ENCODE data around the gene WNT9A.

The WNT9A gene

GRCh38 chr1:227953022-227953412 is 5.3 kb upstream of the WNT9A start:
- no peak for DNase-seq

GRCh38 chr1:227952374-227953021 is 4.8 kb upstream of the WNT9A start:
- DNase-seq, result no peak

DNA sequence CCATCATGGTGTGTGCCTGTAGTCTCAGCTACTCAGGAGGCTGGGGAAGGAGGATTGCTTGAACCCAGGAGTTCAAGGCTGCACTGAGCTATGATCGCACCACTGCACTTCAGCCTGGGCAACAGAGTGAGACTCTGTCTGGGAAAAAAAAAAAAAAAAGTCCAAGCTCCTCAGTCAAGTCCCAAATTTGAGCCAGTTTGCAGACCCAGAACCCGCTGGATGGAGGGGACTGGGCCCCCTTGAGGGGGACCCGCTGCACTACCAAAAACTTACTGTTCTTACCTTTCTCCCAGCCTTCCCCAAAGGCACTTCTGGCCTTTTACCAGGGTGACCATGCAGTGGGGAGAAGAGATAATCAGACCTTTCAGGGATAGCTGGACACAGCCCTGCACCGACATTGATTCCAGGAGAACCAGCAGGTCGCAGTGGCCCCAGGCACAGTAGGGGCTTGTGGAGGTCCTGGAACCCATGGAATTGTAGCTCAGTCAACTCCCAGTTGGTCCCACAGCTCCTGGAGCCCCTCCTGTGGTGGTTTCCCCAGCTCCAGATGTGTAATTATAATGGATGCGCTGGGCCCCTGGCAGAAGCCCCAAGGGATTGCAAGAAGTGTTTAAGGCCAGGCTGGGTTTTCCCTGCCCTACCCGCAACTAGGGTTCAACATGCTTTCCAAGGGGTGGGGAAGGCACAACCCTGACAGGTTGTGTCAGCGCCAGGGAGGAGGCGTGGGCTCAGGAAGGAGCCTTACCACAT is 4.1 kb upstream of the WNT9A start:
- no peak for DNase-seq

DNA sequence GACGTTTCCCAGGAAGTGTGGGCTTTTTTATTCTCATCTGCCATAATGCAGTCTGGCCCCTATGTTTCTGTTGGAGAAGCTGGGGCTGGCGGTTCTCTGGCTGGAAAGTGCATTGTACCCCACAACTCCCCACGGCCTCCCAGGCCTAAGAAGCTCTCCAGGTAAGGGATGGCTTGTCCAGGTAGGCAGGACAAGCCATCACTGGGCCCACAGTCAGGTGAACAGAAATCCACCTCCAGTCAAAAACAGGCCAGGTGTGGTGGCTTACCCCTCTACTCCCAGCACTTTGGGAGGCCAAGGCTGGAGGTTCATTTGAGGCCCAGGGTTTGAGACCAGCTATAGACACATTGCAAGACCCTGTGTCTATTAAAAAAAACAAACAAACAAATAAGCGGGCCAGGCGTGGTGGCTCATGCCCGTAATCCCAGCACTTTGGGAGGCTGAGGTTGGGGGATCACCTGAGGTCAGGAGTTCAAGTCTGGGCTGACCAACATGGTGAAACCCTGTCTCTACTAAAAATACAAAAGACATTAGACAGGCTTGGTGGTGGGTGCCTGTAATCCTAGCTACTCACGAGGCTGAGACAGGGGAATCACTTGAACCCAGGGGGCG is 3.1 kb upstream of the WNT9A start:
- no peak for DNase-seq

GRCh38 chr1:227949954-227950734 is 2.4 kb upstream of the WNT9A start:
- no peak for DNase-seq

GRCh38 chr1:227949341-227949921 is 1.7 kb upstream of the WNT9A start:
- DNase-seq, result no peak

GRCh38 chr1:227948493-227949260 is 945 bp upstream of the WNT9A start:
- DNase-seq, result peak; percentile 11

- no peak for DNase-seq
These were observed 401 bp downstream of the WNT9A start for GRCh38 chr1:227947386-227947675.

DNA sequence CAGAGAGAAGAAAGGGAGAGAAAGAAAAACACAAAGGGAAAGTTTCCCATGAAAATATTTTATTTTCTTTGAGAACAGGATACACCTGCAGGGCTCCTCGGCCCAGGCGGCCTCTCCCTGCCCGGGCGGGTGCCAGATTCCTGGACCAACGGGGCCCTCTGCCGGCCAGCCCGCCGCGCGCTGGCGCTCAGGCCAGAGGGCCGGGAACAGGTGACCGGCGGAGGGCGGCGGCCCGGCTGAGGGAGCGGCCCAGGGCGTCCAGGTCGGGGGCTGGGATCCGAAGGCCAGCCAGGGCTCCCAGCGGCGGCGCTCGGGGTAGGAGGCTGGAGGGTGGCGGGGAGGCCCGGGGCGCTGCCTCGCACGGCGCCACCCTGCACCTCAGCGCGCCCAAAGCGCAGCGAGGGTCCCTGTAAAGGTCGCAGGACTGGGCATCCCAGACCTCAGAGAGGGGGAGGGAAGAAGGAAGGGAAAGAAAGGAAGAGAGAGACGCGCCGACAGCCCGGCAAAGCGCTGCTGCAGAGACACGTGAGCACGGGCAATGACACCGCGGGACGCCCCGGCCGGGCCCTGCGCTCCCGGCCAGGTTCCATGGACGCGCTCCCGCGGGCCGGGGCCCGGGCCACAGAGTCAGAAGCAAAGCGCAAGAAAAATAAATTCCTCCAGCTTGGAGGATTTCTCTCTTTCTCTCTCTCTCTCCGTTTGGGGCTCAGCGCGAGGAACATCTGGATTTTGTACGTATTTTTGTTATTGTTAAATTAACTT is 927 bp downstream of the WNT9A start:
- DNase-seq, result peak; percentile 69

- DNase-seq, result peak; percentile 38
These were observed 1.7 kb downstream of the WNT9A start for GRCh38 chr1:227945891-227946623.

DNA sequence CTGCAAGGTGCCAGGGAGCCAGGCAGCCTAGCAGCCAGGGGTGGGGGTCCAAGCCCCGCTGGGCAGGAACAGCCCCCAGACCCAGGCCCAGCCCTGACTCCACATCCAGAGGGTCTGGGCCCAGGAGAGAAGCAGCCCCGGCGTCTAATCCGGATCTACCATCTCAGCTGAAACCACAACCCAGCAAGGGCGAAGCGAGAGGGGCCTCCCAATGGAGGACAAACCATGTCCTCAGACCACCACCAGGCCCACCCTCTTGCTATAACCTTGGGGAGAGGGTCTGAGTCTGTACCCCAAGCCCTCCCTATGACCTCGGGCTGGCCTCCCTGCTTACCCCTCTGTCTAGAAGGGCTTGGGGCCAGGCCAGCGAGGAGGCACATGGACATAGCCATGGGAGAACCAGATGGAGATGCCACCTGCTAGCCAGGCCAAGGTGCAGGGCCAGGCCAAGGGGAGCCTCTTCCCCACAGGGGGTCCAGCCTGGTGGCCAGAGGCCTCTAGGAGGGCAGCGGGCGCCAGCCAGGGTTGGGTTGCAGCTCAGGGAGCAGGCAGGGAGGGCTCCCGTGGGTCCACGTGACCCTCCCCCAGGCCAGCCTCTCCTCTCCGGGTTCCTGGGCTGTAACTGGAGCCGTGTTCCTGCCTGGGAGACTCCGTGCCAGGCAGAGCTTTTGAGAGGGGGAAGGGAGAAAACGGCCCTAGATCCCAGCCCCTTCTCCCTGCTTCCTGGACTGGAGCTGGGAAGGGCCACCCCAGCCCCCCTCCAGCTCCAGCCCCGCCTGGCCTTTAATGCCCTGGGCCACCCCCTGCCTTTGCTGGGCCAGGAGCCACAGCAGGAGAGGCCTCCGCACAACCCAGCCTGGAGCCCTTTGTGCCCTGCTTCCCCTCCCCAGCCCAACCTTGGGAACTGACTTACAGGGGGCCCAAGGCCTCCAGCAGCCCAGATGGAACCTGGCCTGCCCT is 2.5 kb downstream of the WNT9A start:
- DNase-seq, result no peak

DNA sequence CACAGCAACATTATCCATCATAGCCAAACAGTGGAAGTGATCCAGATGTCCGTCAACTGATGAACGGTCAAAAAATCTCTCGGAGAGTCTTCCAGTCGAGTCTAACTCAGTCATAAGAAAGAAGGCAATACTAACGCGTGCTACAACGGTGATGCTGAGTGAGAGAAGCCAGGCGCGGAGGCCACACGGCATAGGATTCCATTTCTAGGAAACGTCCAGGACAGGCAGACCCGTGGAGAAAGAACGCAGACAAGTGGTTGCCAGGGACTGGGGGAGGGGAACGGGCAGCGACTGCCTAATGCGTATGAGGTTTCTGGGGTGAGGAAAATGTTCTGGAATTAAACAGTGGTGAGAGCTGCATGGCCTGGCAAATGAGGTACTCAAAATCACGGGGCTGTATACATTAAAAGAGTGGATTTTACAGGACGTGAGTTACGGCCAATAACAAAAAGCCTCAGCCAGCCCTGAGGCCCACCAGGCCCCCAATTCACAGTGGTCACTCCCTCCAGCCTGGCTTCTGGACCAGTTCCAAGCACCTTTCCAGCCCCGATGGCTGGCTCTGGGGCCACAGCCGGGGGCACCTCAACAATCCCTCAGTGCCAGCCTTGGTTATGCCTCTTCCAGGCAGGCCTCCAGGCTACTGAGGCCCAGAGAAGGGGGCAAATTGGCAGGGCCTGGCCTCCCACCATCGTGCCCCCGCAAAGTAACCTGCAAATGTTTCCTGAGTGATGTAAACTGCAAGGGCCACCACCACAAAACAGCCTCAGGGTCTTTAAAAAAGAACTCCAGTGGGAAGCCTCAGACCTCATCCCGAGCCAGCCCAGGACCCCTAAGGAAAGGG is 3.4 kb downstream of the WNT9A start:
- DNase-seq, result no peak

- no peak for DNase-seq
These were observed 4.2 kb downstream of the WNT9A start for GRCh38 chr1:227943381-227944089.

- no peak for DNase-seq
These were observed 4.9 kb downstream of the WNT9A start for GRCh38 chr1:227942716-227943261.

GRCh38 chr1:227942021-227942715 is 5.6 kb downstream of the WNT9A start:
- DNase-seq, result no peak

DNA sequence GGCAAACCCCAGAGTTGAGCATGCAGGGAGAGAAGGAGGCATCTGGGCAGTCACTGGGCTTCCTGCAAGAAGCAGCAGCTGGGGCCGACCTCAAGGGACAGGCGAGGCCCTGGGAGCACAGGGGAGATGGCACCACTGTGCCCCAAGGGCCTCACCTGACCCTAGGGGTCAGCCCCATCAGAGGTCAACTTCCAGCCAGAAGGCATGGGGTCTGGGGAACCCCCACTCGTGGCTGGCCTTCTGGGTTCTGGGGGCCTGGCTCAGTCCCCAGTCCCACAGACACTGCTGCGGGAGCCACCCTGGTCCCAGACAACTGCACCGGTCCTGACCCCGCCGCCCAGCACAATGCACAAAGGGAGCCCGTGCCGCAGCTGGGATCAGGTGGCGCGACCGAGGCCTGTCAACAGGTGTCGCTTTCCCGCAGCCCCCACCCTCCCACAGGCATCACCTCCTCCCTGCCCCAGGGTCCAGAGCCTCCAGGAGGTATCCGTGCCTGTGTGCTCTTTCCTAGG is 6.2 kb downstream of the WNT9A start:
- DNase-seq, result no peak

DNA sequence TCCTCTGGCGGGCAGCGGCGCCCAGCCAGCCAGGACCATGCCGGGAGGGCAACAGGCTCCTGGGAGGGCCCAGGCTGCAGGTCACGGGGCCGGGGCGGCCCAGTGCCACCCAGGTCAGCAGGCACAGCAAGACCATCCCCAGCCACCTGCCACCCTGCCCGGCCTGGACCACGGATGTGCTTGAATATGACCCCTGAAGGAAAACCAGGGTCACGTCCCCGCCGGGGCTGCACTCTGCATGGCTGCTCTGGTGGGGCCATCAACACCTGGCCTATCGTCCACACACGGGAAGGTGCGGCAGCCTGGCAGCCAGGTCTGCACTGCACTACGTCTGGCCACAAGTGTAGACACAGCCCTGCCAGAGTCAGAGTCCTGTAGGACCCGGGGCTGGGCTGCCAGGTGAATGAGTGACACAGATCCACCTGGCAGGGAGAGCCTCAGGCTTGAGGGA is 6.9 kb downstream of the WNT9A start:
- no peak for DNase-seq
